GM08714 (cell line): ENCODE data around the gene KISS1R.
"Not testable (repeated sequence)": the region's sequence is repeated elsewhere in the genome, so short reads cannot be mapped to it uniquely, and the experiment has no call there.

Experiments
- H3K4me3 ChIP-seq: fragments of 200-500 bp; sonication (Bioruptor generic); 2 replicates; pipeline ENCODE4 v1.5.1; 2014; ENCODE audit warnings: mild to moderate bottlenecking, low read length, inconsistent platforms
- ZNF274 ChIP-seq: IDR thresholded peaks from 2 replicates; pipeline ENCODE4 v1.6.1; 2012; ENCODE audit warnings: mild to moderate bottlenecking, low read depth, low read length

KISS1R gene

GRCh38 chr19:876780-877314, 40.3 kb upstream of the KISS1R start:
- no peak overlapping the region for H3K4me3 ChIP-seq
- no peak for TF ChIP-seq ZNF274

GRCh38 chr19:877992-878660, 39.0 kb upstream of the KISS1R start:
- H3K4me3 ChIP-seq = not testable (repeated sequence)

GRCh38 chr19:878751-879561, 38.2 kb upstream of the KISS1R start:
- H3K4me3 ChIP-seq = not testable (repeated sequence)

- no peak overlapping the region for H3K4me3 ChIP-seq
- TF ChIP-seq ZNF274 = no peak
Measured at GRCh38 chr19:879711-880438, 37.3 kb upstream of the KISS1R start.

GRCh38 chr19:881385-882071, 35.6 kb upstream of the KISS1R start:
- H3K4me3 ChIP-seq = no peak overlapping the region
- no peak for TF ChIP-seq ZNF274

- no peak overlapping the region for H3K4me3 ChIP-seq
Measured at GRCh38 chr19:882871-883497, 34.1 kb upstream of the KISS1R start.

GRCh38 chr19:883661-884211, 33.4 kb upstream of the KISS1R start:
- no peak overlapping the region for H3K4me3 ChIP-seq
- no peak for TF ChIP-seq ZNF274

More at GRCh38 chr19:882871-883497, 34.1 kb upstream of the KISS1R start:
- TF ChIP-seq ZNF274 = no peak

- TF ChIP-seq ZNF274 = no peak
- no peak overlapping the region for H3K4me3 ChIP-seq
Measured at GRCh38 chr19:884420-885211, 32.5 kb upstream of the KISS1R start.

GRCh38 chr19:885536-886224, 31.5 kb upstream of the KISS1R start:
- H3K4me3 ChIP-seq = no peak overlapping the region
- TF ChIP-seq ZNF274 = no peak

- no peak for TF ChIP-seq ZNF274
Measured at GRCh38 chr19:887072-887471, 30.1 kb upstream of the KISS1R start.

GRCh38 chr19:887599-887998, 29.5 kb upstream of the KISS1R start:
- no peak for TF ChIP-seq ZNF274
- H3K4me3 ChIP-seq = no peak overlapping the region

More at GRCh38 chr19:887072-887471, 30.1 kb upstream of the KISS1R start:
- no peak overlapping the region for H3K4me3 ChIP-seq
